Endothelial cell of umbilical vein (primary cell): ENCODE data around the gene METTL16. TPM values are rescaled to one million over a fixed set of nuclear protein-coding genes. Genes with fewer than 3 reads are reported as not detected.

ENCODE experiments used
- BruUV-seq: library from RNA; stranded (reverse); fragments of 400-500 nt; replicated peaks from 2 replicates; lab custom pipeline; 2021; lab: Mats Ljungman, UMichigan
- CTCF ChIA-PET: fragments of 300-600, 350-600 bp; sonication (Branson Sonifier 250); formaldehyde crosslinking; loops from one replicate; lab custom pipeline; 2021; ENCODE audit warnings: antibody characterized with exemption, inconsistent platforms; lab: Charles Lee
- POLR2A ChIA-PET: fragments of 300-600, 350-600 bp; sonication (Branson Sonifier 250); formaldehyde crosslinking; loops from one replicate; lab custom pipeline; 2021; ENCODE audit warnings: antibody characterized with exemption, inconsistent platforms; lab: Charles Lee
- DNase-seq: peaks from one replicate; pipeline ENCODE4 v3.0.0-alpha.2; 2011; ENCODE audit warnings: low read depth, low spot score
- FAIRE-seq: peaks from 2 replicates; lab custom pipeline; 2011; peaks lifted over from hg19 to GRCh38; lab: Jason Lieb, UNC
- H2AFZ ChIP-seq: 2 replicates; pipeline ENCODE4 v1.6.0; 2012; ENCODE audit warnings: low read depth, low read length, control low read depth, inconsistent platforms
- H3K27ac ChIP-seq: 2 replicates; pipeline ENCODE4 v1.5.1; 2011; ENCODE audit warnings: low read depth, mild to moderate bottlenecking, control low read depth, low read length, moderate library complexity; ENCODE audit not compliant: insufficient read depth
- H3K27me3 ChIP-seq, 2 experiments: 2 replicates each; pipeline versions ENCODE4 v1.6.0 to v1.6.1; 2011; ENCODE audit warnings: low read length in 2 of 2, mixed read lengths in 1 of 2; ENCODE audit not compliant: control insufficient read depth in 2 of 2, insufficient read depth in 2 of 2
- H3K36me3 ChIP-seq, 2 experiments: 2 replicates in 1 of 2; 3 replicates in 1 of 2; pipeline ENCODE4 v1.5.1; 2011; ENCODE audit warnings: low read length in 2 of 2, mild to moderate bottlenecking in 1 of 2, moderate library complexity in 1 of 2; ENCODE audit not compliant: control insufficient read depth in 2 of 2, insufficient read depth in 2 of 2; ENCODE audit errors: extremely low read depth in 1 of 2
- H3K4me1 ChIP-seq: 3 replicates; pipeline ENCODE4 v1.5.1; 2011; ENCODE audit warnings: mild to moderate bottlenecking, low read length; ENCODE audit not compliant: control insufficient read depth, insufficient read depth; ENCODE audit errors: extremely low read depth
- H3K4me2 ChIP-seq: 2 replicates; pipeline ENCODE4 v1.6.1; 2011; ENCODE audit warnings: low read length, control low read depth, mixed read lengths; ENCODE audit not compliant: insufficient read depth
- H3K4me3 ChIP-seq, 3 experiments: fragments of 200-600 bp in 1 of 3; sonication (generic), shearing (Covaris generic) in 1 of 3; replicated peaks in 1 of 3; 2 replicates each; pipeline ENCODE4 v1.5.1; 2011 to 2016; ENCODE audit warnings: control low read depth in 3 of 3, low read length in 3 of 3, mild to moderate bottlenecking in 2 of 3, inconsistent platforms in 1 of 3, low read depth in 1 of 3, moderate library complexity in 1 of 3; ENCODE audit not compliant: insufficient read depth in 1 of 3
- H3K79me2 ChIP-seq: 2 replicates; pipeline ENCODE4 v1.6.0; 2012; ENCODE audit warnings: low read length, inconsistent platforms; ENCODE audit not compliant: control insufficient read depth, insufficient read depth
- H3K9ac ChIP-seq: replicated peaks from 2 replicates; pipeline ENCODE3; 2011; ENCODE audit warnings: low read length, control low read depth; ENCODE audit not compliant: insufficient read depth; ENCODE audit errors: extremely low read depth
- H3K9me1 ChIP-seq: replicated peaks from 3 replicates; pipeline ENCODE4 v1.6.0; 2011; ENCODE audit warnings: mild to moderate bottlenecking, low read length; ENCODE audit not compliant: control insufficient read depth, insufficient read depth; ENCODE audit errors: extremely low read depth
- H3K9me3 ChIP-seq: replicated peaks from 2 replicates; pipeline ENCODE4 v1.5.1; 2012; ENCODE audit warnings: low read length, inconsistent platforms; ENCODE audit not compliant: control insufficient read depth, insufficient read depth
- H4K20me1 ChIP-seq: replicated peaks from 2 replicates; pipeline ENCODE3; 2011; ENCODE audit warnings: mild to moderate bottlenecking, low read length; ENCODE audit not compliant: control insufficient read depth, insufficient read depth; ENCODE audit errors: extremely low read depth
- CTCF ChIP-seq, 2 donors: IDR thresholded peaks; 1 replicate in 1 of 2; 2 replicates in 1 of 2; pipeline ENCODE4 v1.5.1; 2011; ENCODE audit warnings: low read length in 2 of 2, mild to moderate bottlenecking in 2 of 2, moderate library complexity in 2 of 2, control low read depth in 1 of 2, inconsistent platforms in 1 of 2, low read depth in 1 of 2; ENCODE audit not compliant: insufficient read depth in 1 of 2; ENCODE audit errors: extremely low read depth in 1 of 2
- EZH2 ChIP-seq: IDR thresholded peaks from 2 replicates; pipeline ENCODE4 v1.6.1; 2012; ENCODE audit warnings: borderline replicate concordance, low read depth, mild to moderate bottlenecking, moderate library complexity, low read length, inconsistent platforms; ENCODE audit not compliant: severe bottlenecking
- FOS ChIP-seq: IDR thresholded peaks from 2 replicates; pipeline ENCODE4 v1.6.1; 2011; ENCODE audit warnings: mild to moderate bottlenecking, low read length, moderate library complexity, borderline replicate concordance; ENCODE audit not compliant: insufficient read depth
- GATA2 ChIP-seq: IDR thresholded peaks from 2 replicates; pipeline ENCODE4 v1.7.0; 2011; ENCODE audit warnings: low read depth, mild to moderate bottlenecking, moderate library complexity, mixed read lengths, low read length; ENCODE audit not compliant: insufficient read length, insufficient read depth
- JUN ChIP-seq: IDR thresholded peaks from 2 replicates; pipeline ENCODE4 v1.6.1; 2011; ENCODE audit warnings: borderline replicate concordance, low read depth; ENCODE audit not compliant: insufficient read length, insufficient read depth
- MAX ChIP-seq: IDR thresholded peaks from 2 replicates; pipeline ENCODE4 v1.6.1; 2011; ENCODE audit not compliant: insufficient read depth, insufficient read length
- MYC ChIP-seq: IDR thresholded peaks from one replicate; pipeline ENCODE4 v1.6.1; 2011; ENCODE audit warnings: mild to moderate bottlenecking, low read depth, low read length
- POLR2A ChIP-seq: IDR thresholded peaks from 2 replicates; pipeline ENCODE4 v1.6.1; 2012; ENCODE audit warnings: low read depth, mild to moderate bottlenecking, control low read depth, low read length
- POLR2AphosphoS5 ChIP-seq: IDR thresholded peaks from 2 replicates; pipeline ENCODE4 v1.6.1; 2012; ENCODE audit warnings: low read depth, mild to moderate bottlenecking, control low read depth, low read length, moderate library complexity; ENCODE audit not compliant: insufficient read depth
- dilution Hi-C: fragments of 300-500 bp; cut with MboI; formaldehyde crosslinking; loops from one replicate; pipeline ENCODE4 v1.15.0; 2019; ENCODE audit warnings: low sequenced_read_pairs; ENCODE audit not compliant: extremely low pct_ligation_motif_present
- intact Hi-C: fragments of 100-400 bp; cut with micrococcal nuclease; formaldehyde crosslinking; loops from one replicate; pipeline ENCODE4 v1.10.0; 2022
- polyA plus RNA-seq, 4 experiments: library from polyadenylated mRNA; depleted of rRNA in 3 of 4; stranded (reverse) in 3 of 4; unstranded in 1 of 4; fragments of >200 nt; gene quantifications; 2 replicates each; pipeline versions ENCODE4 v1.2.1 to v1.2.3, GENCODE V29; 2011 to 2012; ENCODE audit warnings: missing spikeins in 1 of 4
- total RNA-seq: library from RNA; stranded (reverse); gene quantifications from 2 replicates; pipeline ENCODE4 v1.2.3, GENCODE V29; 2021

METTL16 gene
- total and polyA plus RNA-seq, 2 donors (not counting 3 experiments of a cell fraction or from before 2014, with no cell fraction given), result 11.0 to 24.7 TPM

- Histone ChIP-seq H3K36me3 (peaks cover 3 to 10% of the 10 kb centered on the region in 2 experiments), H3K27me3 (no peaks in the 10 kb centered on the region), H3K79me2 (no peaks in the 10 kb centered on the region), H3K4me1 (no peaks in the 10 kb centered on the region), H3K9me3 (no peaks in the 10 kb centered on the region), H3K9ac (no peak overlapping the region), H3K4me3 (no peak overlapping the region), H3K4me2 (no peak overlapping the region), H3K27ac (no peak overlapping the region), H4K20me1 (no peaks in the 10 kb centered on the region), H2AFZ (no peak overlapping the region), H3K9me1 (no peaks in the 10 kb centered on the region)
- intact Hi-C loops, result loop anchor here (5.0 to 10.0 kb wide), 2 partner anchors 260 to 363 kb away; no protein-coding TSS in a partner anchor
- no TSS peak for BruUV-seq
- DNase-seq (no peak), FAIRE-seq (no peak)
- ChIA-PET POLR2A (no interaction called here), CTCF (interaction anchor here (1.0 to 10.8 kb wide), 13 partner anchors 8 to 598 kb away, joined by 3 to 909 read pairs (median 20); partner anchors contain the start of genes MNT and TSR1)
- TF ChIP-seq JUN (no peak), POLR2AphosphoS5 (no peak), GATA2 (no peak), POLR2A (no peak), MYC (no peak), FOS (no peak), EZH2 (no peak)
- dilution Hi-C loops, result no loop called here
Measured at GRCh38 chr17:2415081-2415480, 96.6 kb downstream of the METTL16 start.

- H3K9me3 ChIP-seq, result no peaks in the 10 kb centered on the region
- FAIRE-seq (no peak), DNase-seq (no peak)
- no peaks in the 10 kb centered on the region for H3K4me1 ChIP-seq
- no peaks in the 10 kb centered on the region for H3K9me1 ChIP-seq
- no peaks in the 10 kb centered on the region for H3K79me2 ChIP-seq
- BruUV-seq, result no TSS peak
- H3K36me3 ChIP-seq, result peaks cover 3 to 9% of the 10 kb centered on the region in 2 experiments
- H2AFZ ChIP-seq, result no peak overlapping the region
- dilution Hi-C loops (no loop called here), intact Hi-C loops (loop anchor here (5.0 to 10.0 kb wide), 2 partner anchors 260 to 362 kb away; no protein-coding TSS in a partner anchor)
- TF ChIP-seq MYC (no peak), JUN (no peak), FOS (no peak), EZH2 (no peak), POLR2AphosphoS5 (no peak), CTCF (IDR thresholded peaks at IDR 0.05; ENCODE audit: extremely low read depth in 1 of 2, insufficient read depth in 1 of 2, low read depth in 1 of 2, low read length in 2 of 2) (no peak), POLR2A (no peak), MAX (no peak), GATA2 (no peak)
- POLR2A ChIA-PET, result no interaction called here
- CTCF ChIA-PET, result interaction anchor here (1.0 to 10.8 kb wide), 7 partner anchors 14 to 598 kb away, joined by 3 to 909 read pairs (median 15); partner anchors contain the start of genes MNT and TSR1
- H3K27me3 ChIP-seq, result no peaks in the 10 kb centered on the region
- no peak overlapping the region for H3K4me3 ChIP-seq
- H4K20me1 ChIP-seq, result no peaks in the 10 kb centered on the region
- H3K9ac ChIP-seq, result no peak overlapping the region
- no peak overlapping the region for H3K27ac ChIP-seq
- no peak overlapping the region for H3K4me2 ChIP-seq
Measured at GRCh38 chr17:2414446-2415064, 97.1 kb downstream of the METTL16 start.
